Measurements from ENCODE around the gene BOD1L1. TPM values are rescaled to one million over a fixed set of nuclear protein-coding genes. Genes with fewer than 3 reads are reported as not detected.

Gene BOD1L1
- total and polyA plus RNA-seq, 8 donors, result 6.5 to 18.4 (median 10.7) TPM

DNA sequence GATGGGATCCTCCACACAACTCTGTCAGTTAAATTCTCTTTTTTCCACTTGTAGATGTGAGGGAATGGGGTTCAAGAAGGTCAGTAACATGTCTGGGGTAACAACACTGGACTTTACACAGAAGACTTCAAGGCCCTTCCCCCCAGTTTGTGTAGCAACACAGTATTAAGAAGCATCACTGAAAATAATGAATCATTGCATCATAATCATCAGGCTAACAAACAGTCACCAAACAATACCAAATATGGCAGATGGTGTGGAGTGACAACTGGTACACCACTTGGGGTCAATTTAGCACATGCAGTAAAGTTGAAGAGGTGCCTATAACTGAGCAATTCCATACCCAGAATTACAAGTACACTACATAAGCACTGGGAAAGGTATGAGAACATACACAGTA lies 38.6 kb downstream of the BOD1L1 start:
- TF ChIP-seq, protein P1, sequence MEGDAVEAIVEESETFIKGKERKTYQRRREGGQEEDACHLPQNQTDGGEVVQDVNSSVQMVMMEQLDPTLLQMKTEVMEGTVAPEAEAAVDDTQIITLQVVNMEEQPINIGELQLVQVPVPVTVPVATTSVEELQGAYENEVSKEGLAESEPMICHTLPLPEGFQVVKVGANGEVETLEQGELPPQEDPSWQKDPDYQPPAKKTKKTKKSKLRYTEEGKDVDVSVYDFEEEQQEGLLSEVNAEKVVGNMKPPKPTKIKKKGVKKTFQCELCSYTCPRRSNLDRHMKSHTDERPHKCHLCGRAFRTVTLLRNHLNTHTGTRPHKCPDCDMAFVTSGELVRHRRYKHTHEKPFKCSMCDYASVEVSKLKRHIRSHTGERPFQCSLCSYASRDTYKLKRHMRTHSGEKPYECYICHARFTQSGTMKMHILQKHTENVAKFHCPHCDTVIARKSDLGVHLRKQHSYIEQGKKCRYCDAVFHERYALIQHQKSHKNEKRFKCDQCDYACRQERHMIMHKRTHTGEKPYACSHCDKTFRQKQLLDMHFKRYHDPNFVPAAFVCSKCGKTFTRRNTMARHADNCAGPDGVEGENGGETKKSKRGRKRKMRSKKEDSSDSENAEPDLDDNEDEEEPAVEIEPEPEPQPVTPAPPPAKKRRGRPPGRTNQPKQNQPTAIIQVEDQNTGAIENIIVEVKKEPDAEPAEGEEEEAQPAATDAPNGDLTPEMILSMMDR (IDR thresholded peaks at IDR 0.05), result no peak
- peaks cover 0 to 55% (median 28%) of the 10 kb centered on the region in 3 donors for H3K36me3 ChIP-seq
- no peaks in the 10 kb centered on the region for H3K9me3 ChIP-seq
- no peaks in the 10 kb centered on the region for H3K27me3 ChIP-seq
- ATAC-seq, result no peak
- FAIRE-seq, result no peak
- no peak overlapping the region for H3K27ac ChIP-seq
- intact Hi-C loops (cut with DNase I), result no loop called here
- no peak for DNase-seq
- no peaks in the 10 kb centered on the region for H3K4me1 ChIP-seq
- H3K4me3 ChIP-seq, result no peak overlapping the region

DNA sequence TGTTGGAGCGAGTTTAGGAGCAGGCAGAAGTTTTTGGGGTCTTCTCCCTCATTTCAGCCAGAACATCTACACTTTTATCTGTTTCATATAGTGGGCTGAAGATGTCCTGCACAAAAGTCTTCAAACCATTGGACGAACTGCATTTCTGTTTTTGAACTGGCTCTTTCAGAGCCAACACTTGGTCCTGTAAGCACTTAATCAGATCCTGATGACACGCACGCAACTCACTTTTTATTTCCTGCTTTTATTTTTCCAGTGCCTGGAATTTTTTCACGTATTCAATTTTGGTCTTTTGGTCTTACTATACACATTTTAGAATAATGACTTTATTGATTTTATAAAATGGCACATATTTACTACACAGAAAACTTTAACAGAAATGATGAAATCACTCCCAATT lies 43.0 kb downstream of the BOD1L1 start:
- intact Hi-C loops (cut with DNase I), result no loop called here
- H3K27me3 ChIP-seq, result no peaks in the 10 kb centered on the region
- peaks cover 6 to 74% (median 25%) of the 10 kb centered on the region in 3 donors for H3K36me3 ChIP-seq
- DNase-seq (no peak), FAIRE-seq (no peak), ATAC-seq (no peak)
- H3K4me1 ChIP-seq, result no peaks in the 10 kb centered on the region
- no peak overlapping the region for H3K27ac ChIP-seq
- 91 to 96% methylated on average over 5 of the region's 5 CpGs for WGBS, 2 donors
- H3K4me3 ChIP-seq, result no peak overlapping the region
- TF ChIP-seq, protein P1 (IDR thresholded peaks at IDR 0.05), result no peak
- H3K9me3 ChIP-seq, result no peaks in the 10 kb centered on the region

DNA sequence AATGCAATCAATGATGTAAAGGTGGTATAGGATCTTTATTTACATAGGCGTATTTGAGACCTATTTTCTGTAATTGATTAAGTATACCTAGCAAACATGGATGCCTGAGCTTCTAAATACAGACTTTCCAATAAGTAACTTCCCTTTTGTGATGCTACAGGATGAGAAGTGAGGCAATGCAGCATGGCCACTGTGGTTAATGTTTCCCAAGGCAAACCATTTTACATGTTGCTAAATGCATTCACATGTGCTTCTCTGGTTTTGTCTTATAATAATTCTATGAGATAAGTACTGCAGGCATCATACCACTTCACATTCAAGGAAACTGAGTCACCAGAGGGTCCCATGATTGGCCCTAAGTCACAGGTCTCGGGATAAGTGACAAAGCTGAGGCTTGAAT lies 47.5 kb downstream of the BOD1L1 start:
- peaks cover 6 to 82% (median 9%) of the 10 kb centered on the region in 3 donors for H3K36me3 ChIP-seq
- no peak overlapping the region for H3K27ac ChIP-seq
- H3K4me3 ChIP-seq, result no peak overlapping the region
- ATAC-seq (no peak), FAIRE-seq (no peak), DNase-seq (no peak)
- TF ChIP-seq, protein P1 (IDR thresholded peaks at IDR 0.05), result no peak
- intact Hi-C loops (cut with DNase I), result no loop called here
- no peaks in the 10 kb centered on the region for H3K9me3 ChIP-seq
- H3K27me3 ChIP-seq, result no peaks in the 10 kb centered on the region
- no peaks in the 10 kb centered on the region for H3K4me1 ChIP-seq
- WGBS, 2 donors, result 91 to 100% methylated on average over 2 of the region's 2 CpGs

DNA sequence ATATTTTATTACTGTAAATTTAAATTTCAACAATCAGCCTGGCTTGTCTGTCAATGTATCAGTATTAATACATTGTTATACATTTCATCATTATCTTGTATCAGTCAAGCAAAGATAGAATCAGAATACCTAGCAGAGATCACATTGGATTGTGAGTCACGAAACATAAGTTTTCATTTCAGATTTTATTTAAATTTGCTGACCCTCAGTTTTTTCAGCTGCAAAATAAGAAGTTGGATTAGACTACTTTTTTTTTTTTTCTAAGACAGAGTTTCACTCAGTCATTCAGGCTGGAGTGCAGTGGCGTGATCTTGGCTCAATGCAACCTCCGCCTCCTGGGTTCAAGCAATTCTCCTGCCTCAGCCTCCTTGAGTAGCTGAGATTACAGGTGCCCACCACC lies 49.9 kb downstream of the BOD1L1 start:
- 98 to 99% methylated on average over 3 of the region's 3 CpGs for WGBS, 2 donors
- no peaks in the 10 kb centered on the region for H3K27me3 ChIP-seq
- FAIRE-seq (no peak), ATAC-seq (no peak), DNase-seq (no peak)
- no peak overlapping the region for H3K4me3 ChIP-seq
- H3K27ac ChIP-seq, result no peak overlapping the region
- peaks cover 6 to 90% (median 14%) of the 10 kb centered on the region in 3 donors for H3K36me3 ChIP-seq
- H3K9me3 ChIP-seq, result no peaks in the 10 kb centered on the region
- intact Hi-C loops (cut with DNase I), result no loop called here
- H3K4me1 ChIP-seq, result no peaks in the 10 kb centered on the region
- TF ChIP-seq, protein P1 (IDR thresholded peaks at IDR 0.05), result no peak

DNA sequence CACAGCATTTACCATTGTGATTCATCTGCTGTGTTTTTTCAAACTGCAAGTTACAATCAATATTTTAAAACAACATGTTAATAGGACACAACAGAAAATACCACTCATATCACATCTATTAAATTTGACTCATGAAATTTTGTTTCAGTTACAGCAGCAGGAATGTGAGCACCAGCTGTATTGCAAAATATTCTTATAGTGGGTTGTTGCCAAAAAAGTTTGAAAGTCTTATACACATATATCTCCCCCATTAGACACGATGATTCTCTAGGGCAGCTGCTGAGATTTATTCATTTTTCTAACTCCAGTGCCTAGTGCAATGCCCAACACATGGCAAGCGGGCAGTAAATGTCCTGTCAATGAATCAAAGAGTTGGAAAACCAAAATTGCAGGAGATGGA lies 56.6 kb downstream of the BOD1L1 start:
- H3K9me3 ChIP-seq, result no peaks in the 10 kb centered on the region
- H3K36me3 ChIP-seq, result peaks cover 3 to 72% (median 23%) of the 10 kb centered on the region in 3 donors
- 95% methylated on average over 2 of the region's 2 CpGs for WGBS, 2 donors
- TF ChIP-seq, protein P1 (IDR thresholded peaks at IDR 0.05), result no peak
- FAIRE-seq, result no peak
- H3K4me1 ChIP-seq, result no peaks in the 10 kb centered on the region
- no peak for ATAC-seq
- no peak for DNase-seq
- H3K4me3 ChIP-seq, result no peak overlapping the region
- H3K27me3 ChIP-seq, result no peaks in the 10 kb centered on the region
- H3K27ac ChIP-seq, result no peak overlapping the region
- intact Hi-C loops (cut with DNase I), result no loop called here

Data from pancreas (tissue), 10 donors.